SU-DHL-6 (cell line): ENCODE data around the gene CRTAC1.

Experiments
- CTCF ChIP-seq: fragments of 200-600 bp; sonication (generic); IDR thresholded peaks from one replicate; pipeline ENCODE4 v1.5.1; 2017; ENCODE audit warnings: antibody characterized with exemption, mild to moderate bottlenecking, low read length, moderate library complexity; ENCODE audit not compliant: insufficient read depth, poor library complexity, severe bottlenecking
- EZH2phosphoT487 ChIP-seq: fragments of 200-600 bp; sonication (generic), shearing (Covaris generic); conservative IDR thresholded peaks from 2 replicates; pipeline ENCODE4 v1.6.1; 2018; ENCODE audit warnings: mild to moderate bottlenecking, antibody characterized with exemption, low read length, moderate library complexity, mixed read lengths

- TF ChIP-seq CTCF (no peak), EZH2phosphoT487 (no peak)
Observed at GRCh38 chr10:97828721-97829120, 201.7 kb downstream of the CRTAC1 start.
